Vagina (tissue), 2 donors: ENCODE measurements around the gene PFDN1. TPM values are rescaled to one million over a fixed set of nuclear protein-coding genes. Genes with fewer than 3 reads are reported as not detected.

Experiments used
- DNase-seq, 2 donors: peaks; one replicate each; pipeline ENCODE4 v3.0.0-alpha.2; 2017; ENCODE audit errors: extremely low spot score in 2 of 2
- H3K27ac ChIP-seq: fragments of 200-600 bp; sonication (generic); one replicate; pipeline ENCODE4 v1.5.1; 2019
- H3K27me3 ChIP-seq: fragments of 200-600 bp; sonication (generic); one replicate; pipeline ENCODE4 v1.5.1; 2019
- H3K36me3 ChIP-seq, 2 donors: fragments of 200-600 bp; sonication (generic); one replicate each; pipeline ENCODE4 v1.5.1; 2017 to 2019
- H3K4me1 ChIP-seq: fragments of 200-600 bp; sonication (generic); one replicate; pipeline ENCODE4 v1.5.1; 2019
- H3K4me3 ChIP-seq, 2 donors: fragments of 200-600 bp; sonication (generic); 1 replicate in 1 of 2; 2 replicates in 1 of 2; pipeline ENCODE4 v1.5.1; 2016 to 2019
- H3K9me3 ChIP-seq: fragments of 200-600 bp; sonication (generic); one replicate; pipeline ENCODE4 v1.5.1; 2019
- POLR2A ChIP-seq, 2 donors: fragments of 450-650 bp; IDR thresholded peaks; one replicate each; pipeline ENCODE4 v1.6.1; 2017; ENCODE audit warnings: antibody characterized with exemption in 2 of 2, mild to moderate bottlenecking in 2 of 2, moderate library complexity in 2 of 2
- POLR2AphosphoS5 ChIP-seq, 2 donors: sonication (generic); formaldehyde crosslinking; IDR thresholded peaks; one replicate each; pipeline ENCODE4 v1.9.0; 2017; ENCODE audit warnings: antibody characterized with exemption in 2 of 2, mild to moderate bottlenecking in 2 of 2, low read depth in 1 of 2; ENCODE audit not compliant: insufficient read depth in 1 of 2
- intact Hi-C: fragments of 100-400 bp; cut with DNase I; formaldehyde crosslinking; loops from one replicate; pipeline ENCODE4 v1.15.1; 2023
- total RNA-seq: library from RNA; depleted of rRNA; stranded (reverse); fragments of >200 nt; gene quantifications from one replicate; pipeline ENCODE4 v1.2.3, GENCODE V29; 2016
- TF ChIP-seq, protein P1 (sequence below), 3 experiments: fragments of 450-650 bp in 2 of 3; fragments of 200-600 bp in 1 of 3; sonication (generic) in 1 of 3; IDR thresholded peaks; one replicate each; pipeline ENCODE4 v1.5.1; 2017 to 2019; ENCODE audit warnings: antibody characterized with exemption in 3 of 3, mild to moderate bottlenecking in 2 of 3, moderate library complexity in 2 of 3

The PFDN1 gene
- total RNA-seq, 1 donor from 2014 or later: 94.8 TPM

- Histone ChIP-seq H3K4me1 (peaks cover 39% of the 10 kb centered on the region), H3K27me3 (no peaks in the 10 kb centered on the region), H3K4me3 (no peak overlapping the region), H3K9me3 (no peaks in the 10 kb centered on the region), H3K27ac (no peak overlapping the region), H3K36me3 (peaks cover 0 to 11% of the 10 kb centered on the region in 2 donors)
- no peak for TF ChIP-seq POLR2A (IDR thresholded peaks at IDR 0.05)
- TF ChIP-seq POLR2AphosphoS5 (IDR thresholded peaks at IDR 0.05; ENCODE audit: insufficient read depth in 1 of 2, low read depth in 1 of 2): peak in 1 of 2 donors; percentile 34
- TF ChIP-seq, protein P1, sequence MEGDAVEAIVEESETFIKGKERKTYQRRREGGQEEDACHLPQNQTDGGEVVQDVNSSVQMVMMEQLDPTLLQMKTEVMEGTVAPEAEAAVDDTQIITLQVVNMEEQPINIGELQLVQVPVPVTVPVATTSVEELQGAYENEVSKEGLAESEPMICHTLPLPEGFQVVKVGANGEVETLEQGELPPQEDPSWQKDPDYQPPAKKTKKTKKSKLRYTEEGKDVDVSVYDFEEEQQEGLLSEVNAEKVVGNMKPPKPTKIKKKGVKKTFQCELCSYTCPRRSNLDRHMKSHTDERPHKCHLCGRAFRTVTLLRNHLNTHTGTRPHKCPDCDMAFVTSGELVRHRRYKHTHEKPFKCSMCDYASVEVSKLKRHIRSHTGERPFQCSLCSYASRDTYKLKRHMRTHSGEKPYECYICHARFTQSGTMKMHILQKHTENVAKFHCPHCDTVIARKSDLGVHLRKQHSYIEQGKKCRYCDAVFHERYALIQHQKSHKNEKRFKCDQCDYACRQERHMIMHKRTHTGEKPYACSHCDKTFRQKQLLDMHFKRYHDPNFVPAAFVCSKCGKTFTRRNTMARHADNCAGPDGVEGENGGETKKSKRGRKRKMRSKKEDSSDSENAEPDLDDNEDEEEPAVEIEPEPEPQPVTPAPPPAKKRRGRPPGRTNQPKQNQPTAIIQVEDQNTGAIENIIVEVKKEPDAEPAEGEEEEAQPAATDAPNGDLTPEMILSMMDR (IDR thresholded peaks at IDR 0.05): no peak
- intact Hi-C loops: no loop called here
- DNase-seq: no peak
Measured at GRCh38 chr5:140250386-140250785, 52.5 kb downstream of the PFDN1 start.

DNA sequence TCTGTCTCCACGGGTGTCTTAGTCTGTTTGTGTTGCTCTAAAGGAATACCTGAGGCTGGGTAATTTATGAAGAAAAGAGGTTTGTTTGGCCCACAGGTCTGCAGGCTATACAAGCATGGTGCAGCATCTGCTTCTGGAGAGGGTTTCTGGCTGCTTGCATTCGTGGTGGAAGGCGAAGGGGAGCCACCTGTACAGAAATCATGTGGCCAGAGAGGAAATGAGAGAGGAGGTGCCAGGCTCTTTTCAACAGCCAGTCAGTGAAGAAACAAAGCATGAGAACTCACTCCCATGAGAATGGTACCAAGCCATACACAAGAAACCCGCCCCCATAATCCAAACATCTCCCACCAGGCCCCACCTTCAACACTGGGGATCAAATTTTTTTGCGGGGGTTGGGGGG is 53.4 kb downstream of the PFDN1 start:
- no peak overlapping the region for H3K4me3 ChIP-seq
- H3K9me3 ChIP-seq: no peaks in the 10 kb centered on the region
- intact Hi-C loops: no loop called here
- H3K27me3 ChIP-seq: no peaks in the 10 kb centered on the region
- peaks cover 0 to 11% of the 10 kb centered on the region in 2 donors for H3K36me3 ChIP-seq
- no peak overlapping the region for H3K27ac ChIP-seq
- peaks cover 41% of the 10 kb centered on the region for H3K4me1 ChIP-seq
- DNase-seq: no peak
- TF ChIP-seq POLR2AphosphoS5 (IDR thresholded peaks at IDR 0.05; ENCODE audit: insufficient read depth in 1 of 2, low read depth in 1 of 2) (no peak), POLR2A (IDR thresholded peaks at IDR 0.05) (no peak)
- TF ChIP-seq, protein P1 (IDR thresholded peaks at IDR 0.05): no peak

- Histone ChIP-seq H3K9me3 (no peaks in the 10 kb centered on the region), H3K36me3 (peaks cover 0 to 11% of the 10 kb centered on the region in 2 donors), H3K27ac (no peak overlapping the region), H3K27me3 (no peaks in the 10 kb centered on the region), H3K4me3 (no peak overlapping the region), H3K4me1 (peaks cover 34% of the 10 kb centered on the region)
- TF ChIP-seq POLR2AphosphoS5 (IDR thresholded peaks at IDR 0.05; ENCODE audit: insufficient read depth in 1 of 2, low read depth in 1 of 2) (no peak), POLR2A (IDR thresholded peaks at IDR 0.05) (no peak)
- TF ChIP-seq, protein P1 (IDR thresholded peaks at IDR 0.05): no peak
- DNase-seq: no peak
- intact Hi-C loops: no loop called here
Measured at GRCh38 chr5:140248414-140248813, 54.5 kb downstream of the PFDN1 start.

GRCh38 chr5:140246378-140247122 is 56.4 kb downstream of the PFDN1 start:
- peak in 1 of 2 donors; percentile 31 for TF ChIP-seq POLR2AphosphoS5 (IDR thresholded peaks at IDR 0.05; ENCODE audit: insufficient read depth in 1 of 2, low read depth in 1 of 2)
- TF ChIP-seq, protein P1 (IDR thresholded peaks at IDR 0.05): no peak
- H3K9me3 ChIP-seq: no peaks in the 10 kb centered on the region
- H3K4me1 ChIP-seq: peaks cover 29% of the 10 kb centered on the region
- intact Hi-C loops: no loop called here
- DNase-seq: no peak
- H3K4me3 ChIP-seq: no peak overlapping the region
- H3K36me3 ChIP-seq: peaks cover 0 to 11% of the 10 kb centered on the region in 2 donors
- H3K27me3 ChIP-seq: no peaks in the 10 kb centered on the region
- peak overlapping the region; percentile 63 for H3K27ac ChIP-seq

GRCh38 chr5:140245926-140246325 is 57.0 kb downstream of the PFDN1 start:
- no peak overlapping the region for H3K4me3 ChIP-seq
- H3K9me3 ChIP-seq: no peaks in the 10 kb centered on the region
- TF ChIP-seq, protein P1 (IDR thresholded peaks at IDR 0.05): no peak
- TF ChIP-seq POLR2A (IDR thresholded peaks at IDR 0.05) (no peak), POLR2AphosphoS5 (IDR thresholded peaks at IDR 0.05; ENCODE audit: insufficient read depth in 1 of 2, low read depth in 1 of 2) (no peak)
- H3K27ac ChIP-seq: peak overlapping the region; percentile 63
- no peak for DNase-seq
- peaks cover 0 to 11% of the 10 kb centered on the region in 2 donors for H3K36me3 ChIP-seq
- no peaks in the 10 kb centered on the region for H3K27me3 ChIP-seq
- H3K4me1 ChIP-seq: peaks cover 31% of the 10 kb centered on the region
- intact Hi-C loops: no loop called here
